Measurements from ENCODE around the gene ZNF213.

GRCh38 chr16:3089717-3090592 is 44.9 kb upstream of the ZNF213 start:
- TF ChIP-seq, protein P1, sequence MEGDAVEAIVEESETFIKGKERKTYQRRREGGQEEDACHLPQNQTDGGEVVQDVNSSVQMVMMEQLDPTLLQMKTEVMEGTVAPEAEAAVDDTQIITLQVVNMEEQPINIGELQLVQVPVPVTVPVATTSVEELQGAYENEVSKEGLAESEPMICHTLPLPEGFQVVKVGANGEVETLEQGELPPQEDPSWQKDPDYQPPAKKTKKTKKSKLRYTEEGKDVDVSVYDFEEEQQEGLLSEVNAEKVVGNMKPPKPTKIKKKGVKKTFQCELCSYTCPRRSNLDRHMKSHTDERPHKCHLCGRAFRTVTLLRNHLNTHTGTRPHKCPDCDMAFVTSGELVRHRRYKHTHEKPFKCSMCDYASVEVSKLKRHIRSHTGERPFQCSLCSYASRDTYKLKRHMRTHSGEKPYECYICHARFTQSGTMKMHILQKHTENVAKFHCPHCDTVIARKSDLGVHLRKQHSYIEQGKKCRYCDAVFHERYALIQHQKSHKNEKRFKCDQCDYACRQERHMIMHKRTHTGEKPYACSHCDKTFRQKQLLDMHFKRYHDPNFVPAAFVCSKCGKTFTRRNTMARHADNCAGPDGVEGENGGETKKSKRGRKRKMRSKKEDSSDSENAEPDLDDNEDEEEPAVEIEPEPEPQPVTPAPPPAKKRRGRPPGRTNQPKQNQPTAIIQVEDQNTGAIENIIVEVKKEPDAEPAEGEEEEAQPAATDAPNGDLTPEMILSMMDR (IDR thresholded peaks at IDR 0.05) = no peak
- TF ChIP-seq POLR2AphosphoS5 (IDR thresholded peaks at IDR 0.05; ENCODE audit: low read depth, low read length) (no peak), SIN3A (IDR thresholded peaks at IDR 0.05; ENCODE audit: borderline replicate concordance, insufficient read depth, low read depth, low read length) (no peak)
- TF ChIP-seq, protein P2, sequence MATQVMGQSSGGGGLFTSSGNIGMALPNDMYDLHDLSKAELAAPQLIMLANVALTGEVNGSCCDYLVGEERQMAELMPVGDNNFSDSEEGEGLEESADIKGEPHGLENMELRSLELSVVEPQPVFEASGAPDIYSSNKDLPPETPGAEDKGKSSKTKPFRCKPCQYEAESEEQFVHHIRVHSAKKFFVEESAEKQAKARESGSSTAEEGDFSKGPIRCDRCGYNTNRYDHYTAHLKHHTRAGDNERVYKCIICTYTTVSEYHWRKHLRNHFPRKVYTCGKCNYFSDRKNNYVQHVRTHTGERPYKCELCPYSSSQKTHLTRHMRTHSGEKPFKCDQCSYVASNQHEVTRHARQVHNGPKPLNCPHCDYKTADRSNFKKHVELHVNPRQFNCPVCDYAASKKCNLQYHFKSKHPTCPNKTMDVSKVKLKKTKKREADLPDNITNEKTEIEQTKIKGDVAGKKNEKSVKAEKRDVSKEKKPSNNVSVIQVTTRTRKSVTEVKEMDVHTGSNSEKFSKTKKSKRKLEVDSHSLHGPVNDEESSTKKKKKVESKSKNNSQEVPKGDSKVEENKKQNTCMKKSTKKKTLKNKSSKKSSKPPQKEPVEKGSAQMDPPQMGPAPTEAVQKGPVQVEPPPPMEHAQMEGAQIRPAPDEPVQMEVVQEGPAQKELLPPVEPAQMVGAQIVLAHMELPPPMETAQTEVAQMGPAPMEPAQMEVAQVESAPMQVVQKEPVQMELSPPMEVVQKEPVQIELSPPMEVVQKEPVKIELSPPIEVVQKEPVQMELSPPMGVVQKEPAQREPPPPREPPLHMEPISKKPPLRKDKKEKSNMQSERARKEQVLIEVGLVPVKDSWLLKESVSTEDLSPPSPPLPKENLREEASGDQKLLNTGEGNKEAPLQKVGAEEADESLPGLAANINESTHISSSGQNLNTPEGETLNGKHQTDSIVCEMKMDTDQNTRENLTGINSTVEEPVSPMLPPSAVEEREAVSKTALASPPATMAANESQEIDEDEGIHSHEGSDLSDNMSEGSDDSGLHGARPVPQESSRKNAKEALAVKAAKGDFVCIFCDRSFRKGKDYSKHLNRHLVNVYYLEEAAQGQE (IDR thresholded peaks at IDR 0.05; ENCODE audit: insufficient read depth in 1 of 2, low read depth in 2 of 2, low read length in 1 of 2) = no peak

Data from Panc1 (cell line).